ENCODE data around the gene GPATCH1.

DNA sequence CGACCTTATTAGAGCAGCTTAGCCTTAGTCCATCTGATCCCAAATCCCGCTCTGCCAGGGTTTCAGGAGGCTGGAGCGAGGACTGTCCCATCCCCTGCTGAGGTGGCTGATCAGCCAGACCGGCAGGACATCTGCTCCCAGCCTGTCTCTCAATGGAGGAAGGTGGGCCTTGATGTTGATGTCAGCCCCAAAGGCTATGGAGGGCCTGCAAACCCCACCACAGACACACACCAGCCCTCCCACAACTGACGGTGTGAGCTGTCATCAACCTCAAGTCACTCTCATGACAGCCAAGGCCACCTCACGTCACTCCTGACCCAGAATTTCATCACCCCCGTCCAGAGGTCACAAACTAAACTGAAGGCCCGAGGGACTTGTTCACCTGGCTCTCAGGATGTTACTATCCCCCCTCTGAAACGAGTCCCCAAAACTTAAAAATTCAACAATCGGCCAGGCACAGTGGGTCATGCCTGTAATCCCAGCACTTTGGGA is 41.8 kb upstream of the GPATCH1 start:
- TF ChIP-seq CTCF (conservative IDR thresholded peaks at IDR 0.05; ENCODE audit: low read depth, low read length): no peak
- TF ChIP-seq POLR2A (IDR thresholded peaks at IDR 0.05; ENCODE audit: low read depth, low read length): no peak
- TF ChIP-seq CEBPB (IDR thresholded peaks at IDR 0.05; ENCODE audit: low read depth, low read length): no peak
- no peak for TF ChIP-seq RCOR1 (IDR thresholded peaks at IDR 0.05; ENCODE audit: insufficient replicate concordance, low read length)
- TF ChIP-seq FOS (IDR thresholded peaks at IDR 0.05; ENCODE audit: low read depth, low read length): no peak
- TF ChIP-seq, protein P1, sequence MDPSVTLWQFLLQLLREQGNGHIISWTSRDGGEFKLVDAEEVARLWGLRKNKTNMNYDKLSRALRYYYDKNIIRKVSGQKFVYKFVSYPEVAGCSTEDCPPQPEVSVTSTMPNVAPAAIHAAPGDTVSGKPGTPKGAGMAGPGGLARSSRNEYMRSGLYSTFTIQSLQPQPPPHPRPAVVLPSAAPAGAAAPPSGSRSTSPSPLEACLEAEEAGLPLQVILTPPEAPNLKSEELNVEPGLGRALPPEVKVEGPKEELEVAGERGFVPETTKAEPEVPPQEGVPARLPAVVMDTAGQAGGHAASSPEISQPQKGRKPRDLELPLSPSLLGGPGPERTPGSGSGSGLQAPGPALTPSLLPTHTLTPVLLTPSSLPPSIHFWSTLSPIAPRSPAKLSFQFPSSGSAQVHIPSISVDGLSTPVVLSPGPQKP (IDR thresholded peaks at IDR 0.05; ENCODE audit: borderline replicate concordance, low read depth, low read length): no peak
- TF ChIP-seq MAZ (IDR thresholded peaks at IDR 0.05; ENCODE audit: borderline replicate concordance, low read depth, low read length): no peak
- no peak for TF ChIP-seq NFE2L2 (IDR thresholded peaks at IDR 0.05; ENCODE audit: low read depth, low read length)
- no peak for TF ChIP-seq MXI1 (IDR thresholded peaks at IDR 0.05; ENCODE audit: borderline replicate concordance, low read depth, low read length)
- no peak for TF ChIP-seq RFX5 (IDR thresholded peaks at IDR 0.05; ENCODE audit: low read depth, low read length)

Data from IMR-90 (cell line).